Measurements from ENCODE around the gene SMYD3. TPM values are rescaled to one million over a fixed set of nuclear protein-coding genes. Genes with fewer than 3 reads are reported as not detected.

The SMYD3 gene
- total and polyA plus RNA-seq, 2 of the 13 experiments (the other 11 are each of a cell fraction or from before 2014, with no cell fraction given): 27.7 to 35.8 TPM

- Histone ChIP-seq H3K9ac (ENCODE audit: insufficient read depth, low read depth, low read length) (no peak overlapping the region), H3K27me3 (ENCODE audit: control insufficient read depth in 1 of 2, insufficient read depth in 2 of 2, low read length in 2 of 2) (no peaks in the 10 kb centered on the region), H3K9me3 (ENCODE audit: low read length) (no peaks in the 10 kb centered on the region), H3K4me3 (replicated peaks in 1 of 3; ENCODE audit: insufficient read depth in 1 of 3, low read depth in 2 of 3, low read length in 3 of 3) (no peak overlapping the region), H3K36me3 (replicated peaks in 1 of 2; ENCODE audit: control insufficient read depth in 1 of 2, insufficient read depth in 2 of 2, low read length in 2 of 2) (no peaks in the 10 kb centered on the region), H2AFZ (ENCODE audit: low read length) (no peak overlapping the region), H3K4me2 (ENCODE audit: low read depth, low read length) (no peak overlapping the region), H3K79me2 (ENCODE audit: insufficient read depth, low read length) (no peaks in the 10 kb centered on the region), H4K20me1 (ENCODE audit: insufficient read depth, low read length) (no peaks in the 10 kb centered on the region; the same call in 1 of the 2 replicates), H3K4me1 (ENCODE audit: insufficient read depth, low read length) (peaks cover 19% of the 10 kb centered on the region), H3K27ac (ENCODE audit: extremely low read length, insufficient read depth, low read length) (no peak overlapping the region)
- intact Hi-C loops (cut with micrococcal nuclease; ENCODE audit: unreplicated experiment) (no loop called here), in situ Hi-C loops (cut with HindIII; ENCODE audit: extremely low pct_ligation_motif_present, low pct_unique_long_range_greater_than_20kb) (no loop called here)
- no peak for FAIRE-seq
- TF ChIP-seq SAFB2 (CRISPR knock-in tag; IDR thresholded peaks at IDR 0.05; ENCODE audit: borderline replicate concordance, low read depth) (no peak), HDAC1 (CRISPR knock-in tag; IDR thresholded peaks at IDR 0.05) (no peak), ZNF772 (CRISPR knock-in tag; IDR thresholded peaks at IDR 0.05) (no peak), CBX2 (IDR thresholded peaks at IDR 0.05; ENCODE audit: low read depth, low read length) (no peak), CBX2 (CRISPR knock-in tag; IDR thresholded peaks at IDR 0.05; ENCODE audit: low read depth) (no peak), ZFP37 (CRISPR knock-in tag; IDR thresholded peaks at IDR 0.05; ENCODE audit: borderline replicate concordance) (no peak), NFYB (CRISPR knock-in tag; IDR thresholded peaks at IDR 0.05) (no peak), SRF (IDR thresholded peaks at IDR 0.05; ENCODE audit: low read depth, low read length) (no peak), MTA3 (CRISPR knock-in tag; IDR thresholded peaks at IDR 0.05) (no peak), RCOR2 (CRISPR knock-in tag; IDR thresholded peaks at IDR 0.05) (no peak), ZNF318 (CRISPR knock-in tag; IDR thresholded peaks at IDR 0.05) (no peak), ZNF138 (CRISPR knock-in tag; IDR thresholded peaks at IDR 0.05; ENCODE audit: low read depth) (no peak)
- TF ChIP-seq, protein P1, sequence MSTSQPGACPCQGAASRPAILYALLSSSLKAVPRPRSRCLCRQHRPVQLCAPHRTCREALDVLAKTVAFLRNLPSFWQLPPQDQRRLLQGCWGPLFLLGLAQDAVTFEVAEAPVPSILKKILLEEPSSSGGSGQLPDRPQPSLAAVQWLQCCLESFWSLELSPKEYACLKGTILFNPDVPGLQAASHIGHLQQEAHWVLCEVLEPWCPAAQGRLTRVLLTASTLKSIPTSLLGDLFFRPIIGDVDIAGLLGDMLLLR (CRISPR knock-in tag; IDR thresholded peaks at IDR 0.05): no peak
- POLR2A ChIA-PET: no interaction called here
- 100% methylated on average over 1 of the region's 1 CpG for WGBS (ENCODE audit: low lambda C conversion rate)
- CTCF ChIA-PET (ENCODE audit: low intra/inter-chr PET ratio, low total read pairs): no interaction called here
- no peak for ATAC-seq
- BruUV-seq (replicated peaks): no TSS peak
- DNase-seq (ENCODE audit: low spot score): no peak
Observed at GRCh38 chr1:246162560-246162959, 344.5 kb downstream of the SMYD3 start.
